Heart left ventricle (tissue), 16 donors: ENCODE results near the gene PTPRN2. TPM values are rescaled to one million over a fixed set of nuclear protein-coding genes. Genes with fewer than 3 reads are reported as not detected.

Experiments used
- ATAC-seq, 4 donors: fragments of 200-7000 bp; cut with Tn5 transposase; one replicate each; pipeline ENCODE4 v1.9.1; 2020 to 2022; ENCODE audit warnings: moderate library complexity in 4 of 4, mild to moderate bottlenecking in 3 of 4, moderate number of reproducible peaks in 1 of 4
- DNase-seq, 5 donors: peaks; one replicate each; pipeline ENCODE4 v3.0.0-alpha.2; 2020
- H3K27ac ChIP-seq, 12 donors: fragments of 200-600 bp; sonication (generic) in 4 of 12; one replicate each; pipeline versions ENCODE4 v1.5.0 to v1.8.0; 2016 to 2022; ENCODE audit warnings: mild to moderate bottlenecking in 2 of 12
- H3K27me3 ChIP-seq, 9 donors: fragments of 200-600 bp; sonication (generic) in 2 of 9; one replicate each; pipeline versions ENCODE4 v1.5.1 to v1.8.0; 2016 to 2022; ENCODE audit warnings: mild to moderate bottlenecking in 3 of 9
- H3K36me3 ChIP-seq, 9 donors: fragments of 200-600 bp; sonication (generic) in 2 of 9; one replicate each; pipeline versions ENCODE4 v1.5.0 to v1.8.0; 2018 to 2022; ENCODE audit warnings: mild to moderate bottlenecking in 2 of 9
- H3K4me1 ChIP-seq, 12 donors: fragments of 200-600 bp; sonication (generic) in 4 of 12; one replicate each; pipeline versions ENCODE4 v1.5.0 to v1.8.0; 2016 to 2022; ENCODE audit warnings: mild to moderate bottlenecking in 3 of 12
- H3K4me3 ChIP-seq, 12 donors: fragments of 200-600 bp; sonication (generic) in 4 of 12; one replicate each; pipeline versions ENCODE4 v1.5.0 to v1.8.0; 2017 to 2022; ENCODE audit warnings: mild to moderate bottlenecking in 9 of 12, moderate library complexity in 4 of 12
- H3K9me3 ChIP-seq, 12 donors: fragments of 200-600 bp; sonication (generic) in 4 of 12; one replicate each; pipeline versions ENCODE4 v1.5.0 to v1.8.0; 2016 to 2022; ENCODE audit warnings: mild to moderate bottlenecking in 1 of 12
- POLR2A ChIP-seq, 2 donors: fragments of 450-650 bp; IDR thresholded peaks; one replicate each; pipeline ENCODE4 v1.6.1; 2017; ENCODE audit warnings: antibody characterized with exemption in 2 of 2, mild to moderate bottlenecking in 2 of 2, moderate library complexity in 2 of 2
- WGBS, 4 donors: extraction: QIAGEN DNeasy Blood & Tissue Kit in 2 of 4; methylation state at CpG; one replicate each; pipeline versions ENCODE4 v1.1.5 to v1.1.7; 2013 to 2018; 5-methylcytosine and 5-hydroxymethylcytosine counted together
- intact Hi-C, 10 donors: fragments of 100-400 bp; cut with DNase I; formaldehyde crosslinking; loops; one replicate each; pipeline versions ENCODE4 v1.11.1 to v1.14.2; 2022
- polyA plus RNA-seq, 2 donors: library from polyadenylated mRNA; stranded (reverse); fragments of 200-250 nt; gene quantifications; one replicate each; pipeline ENCODE4 v1.2.3, GENCODE V29; 2013
- total RNA-seq, 9 donors: library from RNA; depleted of rRNA in 2 of 9; stranded (reverse); fragments of >200 nt in 2 of 9; fragmentation: NEBNext Ultra II Directional in 3 of 9; extraction: Animal tissue kit (Norgen Biotek cat#: 25700) in 3 of 9; gene quantifications; one replicate each; pipeline versions ENCODE4 v1.1.0 to v1.2.4, GENCODE V29; 2016 to 2023
- TF ChIP-seq, protein P1 (sequence below), 12 donors: fragments of 200-600 bp; sonication (generic) in 4 of 12; IDR thresholded peaks; one replicate each; pipeline versions ENCODE4 v1.5.0 to v1.8.0; 2018 to 2022; ENCODE audit warnings: antibody characterized with exemption in 12 of 12, mild to moderate bottlenecking in 5 of 12
- donor health status: ischemic (EF 13 %, LVEDD 7.1; RV severe dilation, severe dysfunction).
- donor health status: healthy with polysubstance abuse.
- donor health status: DM: no; HTN: yes; CAD: no.
- donor health status: DM: no; HTN: no; CAD: no.
- donor health status: ischemic (EF 25% LVEDD 6.9; RV normal size, moderate dysfunction).
- donor health status: ischemic (EF 25% LVEDD 5.7; RV mildly dilated, moderate dysfunction).
- donor health status: healthy.
- donor health status: DM: yes; HTN: yes; CAD: no.
- donor health status: ischemic (EF 35%, LVEDD 5.7; RV mildly dilated, moderate dysfunction).
- donor health status: nonischemic (EF 11% LVEDD 7.7; RV severe dilation, severe dysfunction).
- donor health status: DM: yes; HTN: yes; CAD: no.
- donor health status: PGD.
- donor health status: ischemic (EF 29% LVEDD 5.4; RV normal size, mild dysfunction).
- donor health status: nonischemic (EF 23%, LVEDD 6.1; RV moderate dilation, normal function).

PTPRN2 gene
- total and polyA plus RNA-seq, 11 donors = 0.61 to 2.3 (median 1.3) TPM

DNA sequence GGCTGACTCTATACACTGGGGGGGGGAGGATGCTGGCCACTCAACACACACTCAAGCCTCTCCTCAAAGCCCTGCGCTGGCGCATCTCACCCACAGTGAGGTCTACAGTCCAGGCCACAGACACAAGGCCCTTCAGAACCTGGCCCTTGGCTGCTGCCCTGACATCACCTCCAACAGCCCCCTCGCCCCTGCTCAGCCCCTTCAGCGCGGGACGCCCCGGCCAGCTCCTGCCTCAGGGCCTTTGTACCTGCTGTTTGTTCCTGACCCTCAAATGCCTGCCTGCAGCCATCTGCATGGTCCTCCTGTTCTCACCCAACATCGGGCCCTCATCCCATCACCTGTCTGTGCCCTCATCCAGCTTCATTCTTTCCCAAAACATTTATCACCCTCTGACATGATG, 678.3 kb downstream of the PTPRN2 start:
- peaks cover 0 to 17% (median 2%) of the 10 kb centered on the region in 12 donors for H3K9me3 ChIP-seq
- no peak overlapping the region for H3K27ac ChIP-seq
- TF ChIP-seq, protein P1, sequence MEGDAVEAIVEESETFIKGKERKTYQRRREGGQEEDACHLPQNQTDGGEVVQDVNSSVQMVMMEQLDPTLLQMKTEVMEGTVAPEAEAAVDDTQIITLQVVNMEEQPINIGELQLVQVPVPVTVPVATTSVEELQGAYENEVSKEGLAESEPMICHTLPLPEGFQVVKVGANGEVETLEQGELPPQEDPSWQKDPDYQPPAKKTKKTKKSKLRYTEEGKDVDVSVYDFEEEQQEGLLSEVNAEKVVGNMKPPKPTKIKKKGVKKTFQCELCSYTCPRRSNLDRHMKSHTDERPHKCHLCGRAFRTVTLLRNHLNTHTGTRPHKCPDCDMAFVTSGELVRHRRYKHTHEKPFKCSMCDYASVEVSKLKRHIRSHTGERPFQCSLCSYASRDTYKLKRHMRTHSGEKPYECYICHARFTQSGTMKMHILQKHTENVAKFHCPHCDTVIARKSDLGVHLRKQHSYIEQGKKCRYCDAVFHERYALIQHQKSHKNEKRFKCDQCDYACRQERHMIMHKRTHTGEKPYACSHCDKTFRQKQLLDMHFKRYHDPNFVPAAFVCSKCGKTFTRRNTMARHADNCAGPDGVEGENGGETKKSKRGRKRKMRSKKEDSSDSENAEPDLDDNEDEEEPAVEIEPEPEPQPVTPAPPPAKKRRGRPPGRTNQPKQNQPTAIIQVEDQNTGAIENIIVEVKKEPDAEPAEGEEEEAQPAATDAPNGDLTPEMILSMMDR (IDR thresholded peaks at IDR 0.05) = no peak
- TF ChIP-seq POLR2A (IDR thresholded peaks at IDR 0.05) = no peak
- 93 to 98% (median 94%) methylated on average over 8 of the region's 8 CpGs for WGBS, 4 donors
- H3K27me3 ChIP-seq = no peaks in the 10 kb centered on the region
- H3K36me3 ChIP-seq = no peaks in the 10 kb centered on the region
- DNase-seq (no peak), ATAC-seq (no peak)
- no peak overlapping the region for H3K4me3 ChIP-seq
- peaks cover 0 to 13% (median 0%) of the 10 kb centered on the region in 12 donors for H3K4me1 ChIP-seq
- intact Hi-C loops = no loop called here

DNA sequence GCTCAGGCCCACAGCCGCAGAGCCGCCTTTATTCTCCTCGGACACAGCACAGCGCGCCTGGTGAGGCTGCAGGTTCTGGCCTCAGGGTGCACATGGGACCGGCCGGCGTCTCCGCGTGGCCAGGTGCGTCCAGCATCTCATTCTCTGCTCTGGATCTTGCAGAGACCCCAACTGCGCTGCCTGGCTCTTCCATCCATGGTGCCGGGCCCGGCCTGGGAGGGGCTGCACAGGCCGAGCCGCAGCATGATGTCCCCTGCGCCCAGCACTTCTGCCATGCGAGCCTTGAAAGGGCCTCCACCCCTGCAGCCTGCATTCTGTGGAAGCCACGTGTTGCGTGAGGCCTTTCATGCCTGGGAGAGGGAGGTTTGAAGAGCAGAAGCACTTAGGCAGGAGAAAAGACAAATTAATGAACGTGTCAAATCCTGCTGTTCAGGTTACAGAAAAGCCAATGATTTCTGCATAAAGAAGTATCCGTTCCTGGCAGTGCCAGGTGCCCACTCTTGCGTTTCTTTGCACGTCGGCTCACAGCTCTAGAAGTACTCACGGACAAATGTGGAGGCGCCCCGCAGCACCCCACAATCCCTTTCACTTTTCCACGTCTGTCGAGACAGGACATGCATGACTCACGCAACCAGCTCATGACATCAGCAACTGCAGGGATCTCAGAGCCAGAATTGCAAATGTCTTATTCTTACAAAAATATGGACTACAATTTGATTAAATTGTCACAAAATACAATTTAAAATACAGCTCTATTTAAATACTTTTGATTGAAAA, 679.4 kb downstream of the PTPRN2 start:
- Histone ChIP-seq H3K9me3 (peaks cover 0 to 7% (median 0%) of the 10 kb centered on the region in 12 donors), H3K4me3 (no peak overlapping the region), H3K27ac (no peak overlapping the region), H3K36me3 (no peaks in the 10 kb centered on the region), H3K4me1 (peaks cover 0 to 13% (median 0%) of the 10 kb centered on the region in 12 donors), H3K27me3 (no peaks in the 10 kb centered on the region)
- intact Hi-C loops = no loop called here
- ATAC-seq (no peak), DNase-seq (no peak)
- WGBS, 4 donors = 91 to 93% (median 91%) methylated on average over 21 to 31 of the region's 31 CpGs
- TF ChIP-seq, protein P1 (IDR thresholded peaks at IDR 0.05) = no peak
- TF ChIP-seq POLR2A (IDR thresholded peaks at IDR 0.05) = no peak

DNA sequence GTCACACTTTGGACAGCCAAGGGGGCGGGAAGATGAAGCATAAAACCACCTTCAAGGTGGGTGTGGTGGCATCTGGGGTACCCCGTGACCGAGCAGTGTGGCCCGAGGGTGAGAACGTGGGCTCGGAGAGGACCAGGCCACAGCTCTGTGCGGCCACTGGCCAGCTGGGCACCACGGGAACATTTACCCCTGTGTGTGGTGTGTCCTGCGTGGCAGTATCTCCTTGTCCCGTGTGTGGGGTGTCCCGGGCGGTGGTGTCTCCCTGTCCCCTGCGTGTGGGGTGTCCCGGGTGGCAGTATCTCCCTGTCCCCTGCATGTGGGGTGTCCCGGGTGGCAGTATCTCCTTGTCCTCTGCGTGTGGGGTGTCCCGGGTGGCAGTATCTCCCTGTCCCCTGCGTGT, 680.5 kb downstream of the PTPRN2 start:
- Histone ChIP-seq H3K4me1 (peaks cover 0 to 13% (median 0%) of the 10 kb centered on the region in 12 donors), H3K9me3 (no peaks in the 10 kb centered on the region), H3K36me3 (no peaks in the 10 kb centered on the region), H3K4me3 (no peak overlapping the region), H3K27ac (peak overlapping the region in 1 of 12 donors; percentile 55), H3K27me3 (no peaks in the 10 kb centered on the region)
- 90 to 95% (median 93%) methylated on average over 17 to 18 of the region's 18 CpGs for WGBS, 4 donors
- ATAC-seq = no peak
- intact Hi-C loops = no loop called here
- TF ChIP-seq, protein P1 (IDR thresholded peaks at IDR 0.05) = no peak
- no peak for TF ChIP-seq POLR2A (IDR thresholded peaks at IDR 0.05)
- DNase-seq = no peak

DNA sequence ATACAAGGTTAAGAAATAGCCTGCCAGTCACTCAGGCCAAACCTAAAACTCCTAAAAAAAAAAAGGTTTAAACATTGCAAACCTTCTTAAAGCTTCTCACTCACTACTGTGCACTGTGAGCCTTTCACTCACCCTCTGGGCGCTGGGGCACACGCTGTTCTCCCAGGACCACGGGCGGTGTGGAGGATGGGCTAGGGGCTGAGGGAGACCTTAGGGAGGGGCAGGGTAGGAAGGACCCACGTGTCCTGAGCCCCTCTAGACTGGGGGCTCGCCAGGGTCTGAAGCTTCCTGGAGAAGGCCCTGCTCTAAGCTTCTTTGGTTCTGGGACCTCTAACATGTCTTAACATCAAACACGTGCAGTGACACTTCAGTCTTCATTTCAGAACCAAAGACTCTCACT, 681.0 kb downstream of the PTPRN2 start:
- ATAC-seq = no peak
- TF ChIP-seq, protein P1 (IDR thresholded peaks at IDR 0.05) = no peak
- no peak for TF ChIP-seq POLR2A (IDR thresholded peaks at IDR 0.05)
- Histone ChIP-seq H3K27ac (peak overlapping the region in 10 of 12 donors; percentile 8 to 62 (median 37)), H3K4me1 (peaks cover 0 to 13% (median 0%) of the 10 kb centered on the region in 12 donors), H3K4me3 (no peak overlapping the region), H3K9me3 (no peaks in the 10 kb centered on the region), H3K36me3 (no peaks in the 10 kb centered on the region), H3K27me3 (no peaks in the 10 kb centered on the region)
- intact Hi-C loops = no loop called here
- WGBS, 4 donors = 84 to 90% (median 87%) methylated on average over 7 of the region's 7 CpGs
- DNase-seq = no peak
